Urothelium cell line (cell line): ENCODE results near the gene MFAP2.

ENCODE experiments used
- DNase-seq: peaks from one replicate; pipeline ENCODE4 v3.0.0; 2011; ENCODE audit warnings: low spot score, mixed read lengths
- FAIRE-seq: peaks from 2 replicates; lab custom pipeline; 2011; peaks lifted over from hg19 to GRCh38; lab: Jason Lieb, UNC

The MFAP2 gene

DNA sequence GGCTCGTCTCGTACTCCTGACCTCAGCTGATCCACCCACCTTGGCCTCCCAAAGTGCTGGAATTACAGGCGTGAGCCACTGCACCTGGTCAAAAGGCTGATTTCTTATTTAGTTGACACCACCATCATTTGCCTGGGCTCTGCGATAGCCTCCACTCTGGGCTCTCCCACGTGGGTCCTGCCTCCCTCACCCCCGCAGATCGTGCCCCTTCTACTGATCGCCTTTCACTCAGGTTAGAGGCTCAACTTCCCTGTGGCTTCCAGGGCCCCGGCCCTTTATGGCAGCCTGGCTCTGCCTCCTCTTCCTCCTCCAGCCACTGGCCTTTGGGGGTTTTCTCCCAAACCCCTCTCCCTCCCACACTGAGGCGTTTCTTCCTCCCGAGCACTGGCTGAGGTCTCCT lies 2.5 kb upstream of the MFAP2 start:
- DNase-seq (no peak), FAIRE-seq (no peak)

DNA sequence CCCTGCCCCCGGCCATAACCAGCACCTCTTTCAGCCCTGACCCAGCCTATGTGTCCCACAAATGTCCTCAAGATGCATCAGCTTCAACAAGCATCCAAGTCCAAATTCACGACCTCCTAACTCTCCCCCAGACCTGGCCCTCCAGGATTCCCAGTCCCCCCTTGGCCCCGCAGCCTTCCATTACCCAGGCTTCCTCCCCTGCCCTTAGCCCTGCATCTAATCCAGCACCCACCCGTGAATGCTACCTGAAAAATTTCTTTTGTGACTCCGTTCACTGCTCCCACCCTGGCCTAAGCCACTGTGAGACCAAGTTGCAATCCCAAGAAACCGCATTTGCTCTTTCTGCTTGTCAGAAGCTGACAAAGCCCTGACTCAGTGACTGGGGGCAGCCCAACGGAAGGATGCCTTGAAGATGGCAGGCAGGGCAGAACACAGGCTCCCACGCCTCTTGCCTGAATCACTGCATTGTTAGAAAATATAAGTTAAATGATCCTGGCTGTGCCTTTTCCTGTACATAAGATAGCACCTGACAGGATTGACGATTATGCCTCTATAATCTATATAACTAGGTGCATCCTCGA lies 939 bp upstream of the MFAP2 start:
- FAIRE-seq (no peak), DNase-seq (peak; percentile 68)

DNA sequence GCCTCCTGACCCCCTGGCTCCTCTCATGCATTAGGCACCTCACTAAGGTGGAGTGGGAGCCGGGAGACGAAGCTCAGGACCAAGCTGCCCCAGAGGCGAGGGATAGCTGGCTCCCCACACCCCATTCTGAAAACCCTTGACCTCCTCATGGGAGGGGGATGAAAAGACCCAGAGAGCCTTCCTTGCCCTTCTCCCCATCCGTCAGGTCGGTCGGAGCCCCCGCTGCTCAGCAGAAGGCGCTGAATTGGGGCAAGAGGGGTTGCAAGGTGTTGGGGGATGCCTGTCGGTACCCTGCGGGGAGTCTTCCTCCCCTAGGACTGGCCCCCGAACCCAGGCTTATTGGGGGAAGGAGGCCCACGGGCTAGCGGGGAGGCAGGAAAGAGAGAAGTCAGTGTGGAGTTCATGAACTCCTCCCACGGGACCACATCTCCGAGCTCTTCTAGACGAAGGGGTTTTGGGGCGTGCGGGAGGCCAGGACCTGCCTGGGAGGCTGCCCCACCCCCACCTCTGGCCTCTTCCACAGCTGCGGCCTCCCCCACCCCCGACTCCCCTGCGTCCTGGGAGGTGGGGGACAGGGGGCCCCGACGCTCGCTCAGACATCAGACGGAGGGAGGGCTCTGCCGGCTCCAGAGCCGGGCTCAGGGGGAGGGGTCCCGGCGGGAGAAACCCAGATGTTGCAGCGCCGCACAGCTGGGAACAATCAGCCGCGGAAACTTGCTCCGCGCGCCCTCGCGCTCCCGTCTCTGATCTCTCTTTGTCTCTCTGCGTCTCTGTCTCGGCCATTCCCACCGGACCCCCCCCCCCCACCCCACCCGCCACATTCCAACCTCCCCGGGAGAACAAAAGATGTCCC lies 719 bp downstream of the MFAP2 start:
- DNase-seq = peak; percentile 48
- no peak for FAIRE-seq

DNA sequence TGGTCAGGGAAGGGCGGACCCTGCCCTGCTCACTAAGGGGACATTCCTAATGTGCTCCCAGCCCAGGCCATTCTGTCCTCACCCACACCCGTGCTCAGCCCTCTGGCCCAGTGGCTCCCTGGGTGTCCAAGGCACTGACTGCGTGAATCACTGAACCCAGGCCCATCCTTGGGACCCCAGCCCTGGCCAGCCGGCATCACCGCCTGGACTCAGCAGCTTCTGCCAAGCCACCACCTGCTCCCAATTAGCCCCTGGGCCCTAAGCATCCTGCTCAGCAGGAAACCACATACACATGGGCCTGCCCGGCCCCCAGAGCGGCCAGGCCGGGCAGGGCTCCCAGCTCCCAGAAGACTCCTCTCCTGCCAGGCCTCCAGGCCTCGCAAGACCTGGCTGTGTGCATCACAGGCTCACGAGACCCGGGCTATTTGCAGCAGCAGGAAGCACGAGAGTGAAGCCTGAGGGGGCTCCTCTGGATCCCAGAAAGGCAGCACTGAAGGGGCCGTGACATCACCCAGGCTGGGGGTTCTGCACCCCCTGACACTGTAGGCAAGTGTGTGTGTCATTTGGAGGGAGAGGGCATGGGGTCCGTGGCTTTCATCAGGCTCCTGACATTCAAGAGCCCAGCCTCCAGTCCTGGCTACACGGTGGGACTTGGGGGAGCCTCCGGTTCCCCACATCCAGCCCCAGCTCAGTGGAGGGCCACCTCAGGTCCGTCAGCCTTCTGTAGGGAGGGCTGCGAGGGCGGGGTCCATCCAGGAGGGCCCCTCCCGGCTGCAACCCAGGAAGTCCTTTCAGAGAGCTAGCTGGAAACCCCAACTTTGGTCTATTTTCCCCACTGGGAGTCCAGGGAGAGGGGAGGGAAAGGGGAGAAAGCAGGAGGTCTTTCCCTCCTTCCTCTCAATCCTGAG lies 1.6 kb downstream of the MFAP2 start:
- no peak for FAIRE-seq
- no peak for DNase-seq

DNA sequence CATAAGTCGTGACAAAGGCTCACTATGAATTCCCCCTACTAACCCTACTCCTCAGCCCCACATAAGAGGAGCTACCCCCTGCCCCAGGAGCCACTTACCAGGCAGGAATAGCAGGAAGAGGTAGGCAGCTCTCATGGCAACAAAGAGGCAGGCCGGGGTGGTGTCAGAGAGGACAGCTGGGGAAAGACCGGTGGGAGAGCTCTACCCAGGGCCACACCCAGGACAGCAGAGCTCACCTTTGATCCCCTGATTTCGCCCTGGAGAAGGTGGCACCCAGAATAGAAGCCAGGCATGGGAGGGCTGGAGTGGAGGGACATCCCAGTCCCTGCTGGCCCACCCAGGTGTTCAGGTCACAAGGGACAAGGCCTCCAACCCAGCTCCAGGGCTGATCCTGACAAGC lies 2.3 kb downstream of the MFAP2 start:
- FAIRE-seq (no peak), DNase-seq (no peak)

DNA sequence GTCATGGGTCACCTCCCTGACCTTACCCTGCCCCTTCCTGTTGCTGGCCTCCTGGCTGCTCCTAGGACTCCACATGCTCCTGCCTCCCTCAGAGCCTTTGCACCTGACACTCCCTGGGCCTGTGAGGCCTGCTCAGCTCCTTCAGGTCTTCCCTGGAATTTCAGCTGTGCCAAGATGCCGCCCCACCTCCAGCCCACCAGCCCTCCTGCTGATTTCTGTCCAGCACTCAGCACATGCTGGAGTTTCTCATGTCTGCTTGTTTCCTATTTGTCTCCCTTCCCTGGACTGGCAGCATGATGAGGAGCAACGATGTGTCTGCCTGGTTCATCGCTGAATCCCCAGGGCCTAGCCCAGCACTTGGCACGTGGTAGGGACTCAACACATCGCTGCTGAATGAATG lies 3.0 kb downstream of the MFAP2 start:
- FAIRE-seq (no peak), DNase-seq (no peak)

DNA sequence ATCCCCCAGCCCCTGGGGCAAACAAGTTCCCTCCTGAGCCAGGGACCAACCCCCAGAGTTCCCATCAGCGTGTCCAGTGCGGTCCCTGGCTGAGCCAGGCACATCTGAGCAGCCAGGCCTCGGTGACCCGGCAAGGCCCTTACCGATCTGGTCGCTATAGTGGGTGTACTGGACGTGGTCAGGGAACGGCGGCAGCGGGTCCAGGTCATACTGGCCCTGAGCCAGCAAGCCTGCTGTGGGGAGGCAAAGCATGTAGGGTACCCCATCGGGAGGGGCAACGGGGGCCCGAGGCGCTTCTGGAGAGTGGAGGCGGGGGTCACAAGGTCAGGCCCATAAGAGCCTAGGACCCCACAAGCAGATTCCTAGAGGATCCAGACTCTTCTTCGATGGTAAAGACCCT lies 3.5 kb downstream of the MFAP2 start:
- FAIRE-seq (no peak), DNase-seq (no peak)

DNA sequence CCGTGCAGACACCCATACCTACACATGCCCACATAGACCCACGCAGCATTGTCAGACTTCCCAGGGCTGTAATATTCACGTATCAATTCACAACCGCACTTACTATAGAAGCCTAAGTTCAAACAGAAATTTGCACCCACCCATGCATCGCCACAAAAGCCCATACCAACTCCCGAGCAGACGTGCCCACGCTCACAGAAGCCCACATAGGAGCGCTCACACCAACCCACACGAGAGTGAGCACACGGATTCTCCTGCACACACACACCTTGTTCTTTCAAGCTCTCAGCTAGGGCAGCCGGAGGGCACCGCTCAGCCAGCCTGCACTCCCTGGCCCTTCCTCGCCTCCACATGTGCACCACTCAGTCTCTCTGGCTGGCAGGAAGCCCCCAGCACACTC lies 4.6 kb downstream of the MFAP2 start:
- DNase-seq (no peak), FAIRE-seq (no peak)

DNA sequence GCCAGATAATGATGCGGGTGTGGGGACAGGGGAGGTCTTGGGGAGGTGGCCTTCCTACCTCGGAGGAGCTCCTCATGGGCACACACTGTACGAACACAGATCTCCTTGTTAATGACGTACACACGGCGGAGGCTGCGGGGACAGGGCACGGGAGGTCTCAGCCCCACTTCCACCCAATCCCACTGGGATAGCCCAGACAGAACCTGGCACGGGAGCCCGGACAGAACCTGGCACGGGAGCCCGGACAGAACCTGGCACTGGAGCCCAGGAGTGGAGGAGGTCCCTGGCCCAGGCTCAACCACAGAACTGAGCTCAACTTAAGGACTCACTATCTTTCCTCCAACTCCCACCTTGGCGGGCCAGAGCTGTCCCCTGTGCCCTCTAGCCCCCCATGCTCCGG lies 5.2 kb downstream of the MFAP2 start:
- FAIRE-seq (no peak), DNase-seq (no peak)

DNA sequence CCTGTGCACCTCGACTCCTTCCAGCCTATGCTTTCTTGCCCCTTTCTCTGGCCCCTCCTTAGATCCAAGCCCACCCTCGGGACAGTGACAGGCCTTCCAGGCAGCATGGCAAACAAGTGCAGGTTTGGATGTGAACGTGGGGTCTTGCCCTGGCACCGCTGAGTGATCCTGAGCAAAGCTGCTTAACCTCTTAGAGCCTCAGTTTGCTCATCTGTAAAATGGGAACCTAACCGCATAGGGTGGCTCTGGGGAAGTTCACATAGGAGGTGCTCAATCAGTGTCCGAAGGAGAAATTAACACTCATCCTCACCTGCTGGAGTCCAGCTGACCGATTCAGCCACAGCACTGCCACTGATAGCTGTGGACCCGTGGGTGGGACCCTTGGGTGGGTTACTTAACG lies 7.2 kb downstream of the MFAP2 start:
- no peak for DNase-seq
- FAIRE-seq = no peak

DNA sequence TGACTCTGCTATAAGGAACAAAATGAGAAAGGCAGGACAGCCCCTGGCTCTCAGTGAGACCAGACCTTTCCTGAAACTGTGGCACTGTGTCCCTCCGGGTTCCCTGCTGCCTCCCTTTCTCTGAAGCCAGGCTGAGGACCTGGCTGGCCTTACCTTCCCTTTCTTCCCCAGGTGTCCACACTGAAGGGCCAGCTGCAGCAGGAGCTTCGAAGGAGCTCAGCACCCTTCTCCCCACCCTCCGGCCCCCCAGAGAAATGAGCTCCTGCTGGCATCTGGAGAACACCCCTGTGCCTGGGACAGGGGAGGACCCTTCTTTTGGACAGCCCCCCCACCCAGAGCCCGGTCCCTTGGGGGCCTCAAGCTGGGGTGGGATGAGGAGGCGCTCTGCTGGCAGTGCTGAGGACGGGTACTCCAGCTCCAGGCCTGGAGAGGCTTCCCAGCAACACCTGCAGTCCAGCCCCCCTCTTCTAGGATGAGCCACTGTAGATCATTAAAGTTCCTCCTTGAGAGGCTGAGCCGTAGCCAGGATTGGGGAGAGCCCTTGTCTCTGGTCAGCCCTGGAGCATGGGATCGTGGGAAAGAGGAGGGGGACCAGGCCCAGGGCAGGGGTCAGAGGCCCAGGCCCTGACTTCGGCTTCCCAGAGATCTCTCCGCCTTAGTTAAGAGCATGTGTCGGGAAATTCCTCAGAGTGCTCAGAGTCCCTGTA lies 8.1 kb downstream of the MFAP2 start:
- no peak for FAIRE-seq
- DNase-seq = no peak

DNA sequence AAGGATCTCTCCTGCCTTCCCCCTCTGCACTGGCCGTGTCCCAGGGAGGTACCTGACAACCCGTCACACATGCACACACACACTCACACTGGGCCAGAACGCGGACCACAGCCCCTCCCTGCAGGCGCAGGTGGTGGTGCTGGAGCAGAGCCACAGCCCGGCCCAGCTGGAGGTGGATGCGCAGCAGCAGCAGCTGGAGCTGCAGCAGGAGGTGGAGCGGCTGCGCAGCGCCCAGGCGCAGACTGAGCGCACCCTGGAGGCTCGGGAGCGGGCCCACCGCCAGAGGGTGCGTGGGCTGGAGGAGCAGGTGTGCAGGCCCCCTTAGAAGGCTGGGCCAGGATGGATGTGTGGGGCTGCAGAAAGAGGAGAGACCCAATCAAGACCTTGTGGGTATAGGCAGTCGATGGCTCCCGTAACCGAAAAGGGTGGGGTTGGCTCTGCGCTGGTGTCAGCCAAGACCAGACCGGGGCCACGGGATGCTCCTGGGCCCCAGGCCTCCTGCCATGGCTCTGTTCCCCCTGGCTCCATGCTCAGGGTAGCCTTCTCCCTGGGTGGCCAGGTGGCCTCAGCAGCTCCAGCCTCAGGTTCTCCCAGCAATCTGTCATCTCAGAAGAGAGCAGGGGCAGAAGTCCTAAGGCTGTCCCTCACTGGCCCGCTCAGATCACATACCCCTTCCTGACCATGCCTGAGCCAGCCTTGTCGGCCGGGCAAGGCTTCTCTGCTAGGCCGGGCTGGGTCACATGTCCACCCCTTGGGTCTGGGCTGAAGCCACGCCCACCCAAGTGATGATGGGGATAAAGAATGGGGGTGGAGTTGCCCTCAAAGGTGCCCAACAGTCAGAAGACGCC lies 8.9 kb downstream of the MFAP2 start:
- FAIRE-seq (no peak), DNase-seq (no peak)

DNA sequence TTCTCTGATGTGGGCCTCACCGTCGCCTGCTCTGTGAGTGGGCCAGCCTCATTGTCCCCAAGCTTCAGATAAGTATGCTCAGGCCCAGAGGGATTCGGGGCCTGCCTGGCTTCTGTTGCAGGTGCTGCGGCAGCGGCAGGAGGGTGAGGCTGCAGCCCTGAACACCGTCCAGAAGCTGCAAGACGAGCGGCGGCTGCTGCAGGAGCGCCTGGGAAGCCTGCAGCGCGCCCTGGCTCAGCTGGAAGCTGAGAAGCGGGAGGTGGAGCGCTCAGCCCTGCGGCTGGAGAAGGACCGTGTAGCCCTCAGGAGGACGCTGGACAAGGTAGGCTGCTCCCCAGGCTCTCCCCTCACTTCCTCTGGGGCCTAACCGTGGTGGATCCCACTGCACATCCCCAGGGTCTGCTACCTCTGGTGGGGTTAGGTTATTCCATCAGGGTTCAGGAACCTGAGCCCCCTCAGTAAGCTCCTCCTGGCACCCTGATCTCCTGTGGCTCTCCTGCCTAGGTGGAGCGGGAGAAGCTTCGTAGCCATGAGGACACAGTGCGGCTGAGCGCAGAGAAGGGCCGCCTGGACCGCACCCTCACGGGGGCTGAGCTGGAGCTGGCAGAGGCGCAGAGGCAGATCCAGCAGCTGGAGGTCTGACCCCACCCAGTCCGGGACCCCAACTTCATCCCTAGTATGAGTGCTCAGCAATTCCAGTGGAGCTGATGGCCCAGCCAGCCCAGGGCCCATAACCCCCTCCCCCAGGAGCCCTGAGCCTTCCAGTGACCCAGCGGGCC lies 10.1 kb downstream of the MFAP2 start:
- DNase-seq (no peak), FAIRE-seq (no peak)

DNA sequence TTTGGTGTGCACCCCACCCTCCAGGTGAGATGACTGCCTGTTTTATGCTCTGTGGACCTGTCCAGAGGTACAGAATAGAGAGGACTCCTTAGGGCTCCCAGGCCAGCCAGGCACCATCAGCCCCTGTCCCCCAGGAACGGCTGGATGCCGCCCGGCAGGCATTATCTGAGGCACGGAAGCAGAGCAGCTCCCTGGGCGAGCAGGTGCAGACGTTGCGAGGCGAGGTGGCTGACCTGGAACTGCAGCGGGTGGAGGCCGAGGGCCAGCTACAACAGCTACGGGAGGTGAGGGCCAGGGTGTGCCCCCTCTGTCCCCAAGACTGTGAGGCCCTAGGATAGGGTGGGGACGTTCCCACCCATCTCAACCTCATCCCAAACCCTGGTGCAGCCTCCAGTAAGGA lies 10.8 kb downstream of the MFAP2 start:
- DNase-seq (no peak), FAIRE-seq (no peak)

DNA sequence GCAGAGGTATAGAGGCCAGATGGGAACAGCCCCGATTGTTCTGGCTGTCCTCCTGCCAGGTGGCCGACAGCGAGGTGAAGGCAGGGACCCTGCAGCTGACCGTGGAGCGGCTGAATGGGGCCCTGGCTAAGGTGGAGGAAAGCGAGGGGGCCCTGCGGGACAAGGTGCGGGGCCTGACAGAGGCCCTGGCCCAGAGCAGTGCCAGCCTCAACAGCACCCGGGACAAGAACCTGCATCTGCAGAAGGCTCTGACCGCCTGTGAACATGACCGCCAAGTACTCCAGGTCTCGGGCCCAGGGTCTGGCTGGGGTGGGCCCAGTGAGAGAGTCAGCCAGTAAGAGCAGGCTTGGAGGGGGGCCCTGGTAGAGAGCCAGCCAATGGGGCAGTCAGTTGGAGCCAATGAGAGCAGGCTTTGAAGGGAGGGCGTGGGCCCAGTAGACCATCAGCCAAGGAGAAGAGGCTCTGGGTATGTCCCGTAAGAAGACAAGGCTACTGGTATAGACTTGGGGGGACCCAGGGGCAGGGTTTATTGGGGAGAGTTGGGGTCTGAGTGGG lies 11.3 kb downstream of the MFAP2 start:
- FAIRE-seq (no peak), DNase-seq (no peak)

DNA sequence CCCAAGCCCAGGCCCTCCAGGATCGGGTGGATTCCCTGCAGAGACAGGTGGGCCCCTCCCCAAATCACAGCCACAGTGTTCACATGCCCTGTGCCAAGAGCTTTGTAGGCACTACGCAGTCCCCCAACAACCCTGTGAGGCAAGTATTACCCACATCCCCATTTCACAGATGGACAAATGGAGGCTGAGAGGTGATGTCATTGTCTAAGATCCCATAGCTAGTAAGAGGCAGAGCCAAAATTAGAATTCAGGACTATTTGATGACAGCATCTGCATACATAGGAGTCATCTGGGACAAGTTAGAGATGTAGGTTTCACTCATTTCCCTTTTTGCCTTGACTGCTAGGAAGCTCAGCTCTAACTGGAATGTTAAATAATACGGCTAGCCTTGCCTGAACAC lies 12.0 kb downstream of the MFAP2 start:
- FAIRE-seq (no peak), DNase-seq (no peak)

DNA sequence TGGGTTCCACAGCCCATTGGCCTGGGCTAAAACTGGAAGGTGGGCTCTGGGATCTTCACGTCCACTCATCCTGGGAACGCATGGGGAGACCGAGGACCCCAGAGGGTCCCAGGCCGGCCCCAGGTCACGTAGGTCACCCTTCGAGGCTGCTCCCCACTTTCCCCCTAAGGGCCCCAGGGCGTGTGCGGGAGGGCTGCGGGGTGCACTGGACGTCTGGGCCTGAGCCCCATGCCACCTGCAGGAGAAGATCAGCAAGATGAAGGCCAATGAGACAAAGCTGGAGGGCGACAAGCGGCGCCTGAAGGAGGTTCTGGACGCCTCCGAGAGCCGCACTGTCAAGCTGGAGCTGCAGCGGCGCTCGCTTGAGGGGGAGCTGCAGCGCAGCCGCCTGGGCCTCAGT lies 12.5 kb downstream of the MFAP2 start:
- DNase-seq (no peak), FAIRE-seq (no peak)

DNA sequence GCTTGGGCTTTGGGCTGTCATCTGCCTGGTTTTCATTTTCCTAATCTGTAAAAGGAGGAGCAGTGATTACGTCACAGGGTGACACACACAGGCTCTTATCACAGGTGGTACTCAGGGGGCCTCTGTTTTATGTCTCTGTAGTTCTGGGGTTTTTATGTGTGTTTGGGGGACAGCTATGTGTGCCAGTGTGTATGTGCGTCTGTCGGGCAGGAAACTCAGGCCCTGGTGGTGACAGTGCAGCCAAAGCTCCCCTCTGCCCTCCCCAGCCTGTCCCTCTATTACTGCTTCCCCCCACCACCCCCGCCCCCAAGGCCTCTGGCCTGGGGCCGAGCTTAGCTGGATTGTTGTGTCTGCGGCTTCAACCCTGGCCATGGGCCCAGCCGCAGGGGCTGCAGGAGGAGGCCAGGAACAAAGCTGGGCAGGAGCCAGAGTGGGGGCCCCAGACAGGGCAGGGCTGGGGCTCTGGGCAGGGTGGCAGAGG lies 13.3 kb downstream of the MFAP2 start:
- peak; percentile 91 for DNase-seq
- FAIRE-seq = no peak

DNA sequence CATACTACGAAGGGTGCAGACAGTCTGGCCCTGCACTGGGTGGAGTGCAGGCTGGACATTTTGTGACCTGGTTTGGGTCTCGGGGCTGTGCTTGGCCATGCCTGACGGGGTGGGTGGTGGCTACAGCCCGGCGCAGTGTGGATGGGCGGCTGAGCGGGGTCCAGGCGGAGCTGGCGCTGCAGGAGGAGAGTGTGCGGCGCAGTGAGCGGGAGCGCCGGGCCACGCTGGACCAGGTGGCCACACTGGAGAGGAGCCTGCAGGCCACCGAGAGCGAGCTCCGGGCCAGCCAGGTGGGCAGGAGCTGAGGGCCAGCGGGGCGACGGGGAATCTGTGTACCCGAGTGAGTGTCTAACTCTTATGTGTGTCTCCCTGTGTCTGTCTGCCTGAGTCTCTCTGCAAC lies 14.1 kb downstream of the MFAP2 start:
- DNase-seq = no peak
- FAIRE-seq = no peak
